ENCODE results near the gene PCSK2. TPM values are rescaled to one million over a fixed set of nuclear protein-coding genes. Genes with fewer than 3 reads are reported as not detected.

The PCSK2 gene
- total RNA-seq: not detected in 2 replicates

GRCh38 chr20:17226410-17227218 is at the start of gene PCSK2:
PCSK2 (plus strand) TSS chr20:17227040; CDS start chr20:17227306, 266 bp downstream.

GRCh38 chr20:17530716-17531664 is 304.1 kb downstream of the PCSK2 start, which contains the start of gene BFSP1:
BFSP1 (minus strand) TSS chr20:17531379; CDS start chr20:17531329, 50 bp downstream.

Measured in mesangial cell (primary cell).